Parathyroid adenoma (tissue), 2 donors: ENCODE results near the gene NOVA2.

Source experiments
- H2AFZ ChIP-seq: fragments of 300-600 bp; sonication (generic); one replicate; pipeline ENCODE4 v1.7.0; 2017; ENCODE audit warnings: antibody characterized with exemption, mild to moderate bottlenecking
- H3K27ac ChIP-seq: fragments of 300-600 bp; sonication (generic); one replicate; pipeline ENCODE4 v1.7.0; 2017
- H3K27me3 ChIP-seq: fragments of 300-600 bp; sonication (generic); one replicate; pipeline ENCODE4 v1.7.0; 2017; ENCODE audit warnings: low read length; ENCODE audit not compliant: control insufficient read depth, insufficient read depth
- H3K36me3 ChIP-seq: fragments of 300-600 bp; sonication (generic); one replicate; pipeline ENCODE4 v1.7.0; 2017; ENCODE audit warnings: low read length; ENCODE audit not compliant: control insufficient read depth, insufficient read depth
- H3K4me1 ChIP-seq: fragments of 300-600 bp; sonication (generic); one replicate; pipeline ENCODE4 v1.7.0; 2017; ENCODE audit warnings: control low read depth
- H3K4me2 ChIP-seq: fragments of 300-600 bp; sonication (generic); one replicate; pipeline ENCODE4 v1.7.0; 2017; ENCODE audit warnings: low read length
- H3K4me3 ChIP-seq: fragments of 300-600 bp; sonication (generic); one replicate; pipeline ENCODE4 v1.7.0; 2017; ENCODE audit warnings: low read depth, low read length
- H3K79me2 ChIP-seq: fragments of 300-600 bp; sonication (generic); one replicate; pipeline ENCODE4 v1.7.0; 2017; ENCODE audit warnings: control low read depth
- H3K9ac ChIP-seq: fragments of 300-600 bp; sonication (generic); one replicate; pipeline ENCODE4 v1.7.0; 2017; ENCODE audit warnings: mild to moderate bottlenecking
- H3K9me3 ChIP-seq: fragments of 300-600 bp; sonication (generic); one replicate; pipeline ENCODE4 v1.7.0; 2017; ENCODE audit warnings: low read length; ENCODE audit not compliant: control insufficient read depth
- TF ChIP-seq, protein P1 (sequence below): fragments of 300-600 bp; sonication (generic); IDR thresholded peaks from one replicate; pipeline ENCODE4 v1.7.0; 2017; ENCODE audit warnings: antibody characterized with exemption, mild to moderate bottlenecking
- donor health status: primary hyperparathyroidism.

NOVA2 gene

DNA sequence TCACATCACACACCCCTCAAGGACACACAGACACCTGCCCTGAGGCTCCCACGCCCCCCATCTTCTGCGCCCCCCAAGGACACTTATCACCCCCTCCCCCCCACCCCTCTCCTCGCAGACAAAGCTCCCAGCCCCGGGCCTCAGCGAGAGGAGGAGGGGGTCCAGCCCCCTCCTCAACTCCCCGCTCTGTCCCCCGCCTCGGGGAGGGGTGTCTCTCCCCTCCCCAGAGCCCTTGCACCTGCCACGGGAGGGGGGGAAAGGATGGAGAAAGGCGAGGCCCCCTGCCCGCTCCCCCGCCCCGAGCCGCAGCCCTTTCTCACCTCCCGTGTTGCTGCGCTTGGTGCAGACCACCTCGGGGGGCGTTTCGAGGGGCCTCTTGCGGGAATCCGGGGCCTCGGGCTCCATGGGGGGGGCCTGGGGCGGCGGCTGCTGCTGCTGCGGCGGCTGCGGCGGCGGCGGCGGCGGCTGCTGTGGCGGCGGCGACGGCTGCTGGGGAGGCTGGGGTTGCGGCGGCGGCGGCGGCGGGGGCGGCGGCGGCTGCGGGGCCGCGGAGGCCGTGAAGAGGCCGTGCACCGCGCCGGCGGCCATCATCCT lies 621 bp downstream of the NOVA2 start:
- no peak overlapping the region for H3K9ac ChIP-seq
- H3K4me1 ChIP-seq = peaks cover 5% of the 10 kb centered on the region
- H3K36me3 ChIP-seq = no peaks in the 10 kb centered on the region
- TF ChIP-seq, protein P1, sequence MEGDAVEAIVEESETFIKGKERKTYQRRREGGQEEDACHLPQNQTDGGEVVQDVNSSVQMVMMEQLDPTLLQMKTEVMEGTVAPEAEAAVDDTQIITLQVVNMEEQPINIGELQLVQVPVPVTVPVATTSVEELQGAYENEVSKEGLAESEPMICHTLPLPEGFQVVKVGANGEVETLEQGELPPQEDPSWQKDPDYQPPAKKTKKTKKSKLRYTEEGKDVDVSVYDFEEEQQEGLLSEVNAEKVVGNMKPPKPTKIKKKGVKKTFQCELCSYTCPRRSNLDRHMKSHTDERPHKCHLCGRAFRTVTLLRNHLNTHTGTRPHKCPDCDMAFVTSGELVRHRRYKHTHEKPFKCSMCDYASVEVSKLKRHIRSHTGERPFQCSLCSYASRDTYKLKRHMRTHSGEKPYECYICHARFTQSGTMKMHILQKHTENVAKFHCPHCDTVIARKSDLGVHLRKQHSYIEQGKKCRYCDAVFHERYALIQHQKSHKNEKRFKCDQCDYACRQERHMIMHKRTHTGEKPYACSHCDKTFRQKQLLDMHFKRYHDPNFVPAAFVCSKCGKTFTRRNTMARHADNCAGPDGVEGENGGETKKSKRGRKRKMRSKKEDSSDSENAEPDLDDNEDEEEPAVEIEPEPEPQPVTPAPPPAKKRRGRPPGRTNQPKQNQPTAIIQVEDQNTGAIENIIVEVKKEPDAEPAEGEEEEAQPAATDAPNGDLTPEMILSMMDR = no peak
- H2AFZ ChIP-seq = peak overlapping the region; percentile 87
- H3K79me2 ChIP-seq = no peaks in the 10 kb centered on the region
- H3K4me3 ChIP-seq = no peak overlapping the region
- H3K9me3 ChIP-seq = no peaks in the 10 kb centered on the region
- no peaks in the 10 kb centered on the region for H3K27me3 ChIP-seq
- no peak overlapping the region for H3K27ac ChIP-seq
- no peak overlapping the region for H3K4me2 ChIP-seq

DNA sequence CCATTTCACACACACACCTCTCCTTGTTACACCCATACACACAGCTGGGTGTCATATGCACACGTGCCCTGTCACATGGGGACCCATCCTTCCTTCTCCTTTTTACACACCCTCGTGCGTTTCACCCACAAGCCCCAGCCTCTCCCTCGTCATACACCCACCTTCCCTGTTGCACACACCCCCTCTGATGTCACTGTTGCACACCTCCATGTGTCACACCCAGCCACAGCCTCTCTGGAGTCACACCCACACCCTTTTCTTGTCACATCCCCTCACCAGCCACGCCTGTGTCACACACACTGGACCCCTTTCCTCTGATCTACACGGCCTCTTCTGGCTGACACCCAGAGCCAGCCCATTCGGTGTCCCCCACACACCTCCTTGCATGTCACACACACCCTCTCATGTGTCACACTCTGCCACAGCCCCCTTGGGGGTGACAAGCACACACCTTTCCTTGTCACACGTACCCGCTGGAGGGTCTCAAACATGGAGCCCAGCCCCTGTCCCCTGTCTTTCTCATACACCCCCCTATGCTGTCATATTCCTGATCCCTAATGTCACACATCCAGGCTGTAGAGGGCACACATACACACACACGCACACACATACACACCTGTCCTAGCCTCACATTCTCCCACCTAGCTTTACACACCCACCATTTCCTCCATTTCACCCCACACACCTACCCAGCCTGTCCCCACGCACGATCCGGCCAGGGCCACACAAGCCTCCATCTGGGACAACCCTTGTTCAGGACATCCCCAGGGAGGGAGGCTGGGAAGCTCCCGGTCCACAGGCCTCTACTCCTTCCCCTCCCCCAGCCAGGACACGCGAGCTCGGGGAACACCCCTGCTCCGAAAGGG lies 1.4 kb downstream of the NOVA2 start:
- Histone ChIP-seq H3K79me2 (no peaks in the 10 kb centered on the region), H3K9ac (no peak overlapping the region), H3K27ac (peak overlapping the region; percentile 34), H3K4me2 (no peak overlapping the region), H3K4me3 (no peak overlapping the region), H2AFZ (peak overlapping the region; percentile 74), H3K4me1 (peaks cover 5% of the 10 kb centered on the region), H3K36me3 (no peaks in the 10 kb centered on the region), H3K9me3 (no peaks in the 10 kb centered on the region), H3K27me3 (no peaks in the 10 kb centered on the region)
- TF ChIP-seq, protein P1 = no peak

DNA sequence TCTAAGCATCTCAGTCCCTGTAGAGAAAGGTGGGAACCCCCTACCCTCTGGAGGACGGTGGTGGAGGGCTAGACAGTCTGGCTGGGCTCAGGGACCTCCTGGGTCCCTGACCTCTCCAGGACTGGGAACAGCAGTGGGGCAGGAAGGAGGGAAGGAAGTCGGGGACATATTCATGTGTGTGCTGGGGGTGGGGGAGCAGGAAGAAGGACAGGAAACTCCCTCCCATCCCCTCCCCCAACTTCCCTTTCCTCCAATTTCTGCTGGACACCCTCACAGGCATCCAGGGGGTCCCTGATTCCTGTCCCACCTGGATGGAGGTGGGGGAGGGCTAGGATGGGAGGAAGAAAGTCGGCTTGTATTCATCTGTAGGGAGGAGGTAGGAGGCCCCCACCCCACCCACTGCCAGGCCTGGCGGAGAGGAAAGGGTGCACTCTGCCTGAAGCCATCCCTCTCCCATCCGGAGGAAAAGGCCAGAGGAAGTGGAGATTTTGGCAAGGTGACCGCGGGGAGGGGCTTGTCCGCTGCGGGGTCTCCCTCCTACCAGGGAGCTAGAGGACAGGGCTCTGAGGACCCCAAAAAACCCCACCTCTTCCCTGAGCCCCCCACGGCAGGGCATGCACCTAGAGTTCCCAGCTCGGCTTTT lies 2.3 kb downstream of the NOVA2 start:
- Histone ChIP-seq H3K4me1 (peaks cover 5% of the 10 kb centered on the region), H3K9me3 (no peaks in the 10 kb centered on the region), H3K27me3 (no peaks in the 10 kb centered on the region), H2AFZ (no peak overlapping the region), H3K4me3 (no peak overlapping the region), H3K4me2 (no peak overlapping the region), H3K9ac (no peak overlapping the region), H3K36me3 (no peaks in the 10 kb centered on the region), H3K79me2 (no peaks in the 10 kb centered on the region), H3K27ac (peak overlapping the region; percentile 51)
- TF ChIP-seq, protein P1 = no peak

DNA sequence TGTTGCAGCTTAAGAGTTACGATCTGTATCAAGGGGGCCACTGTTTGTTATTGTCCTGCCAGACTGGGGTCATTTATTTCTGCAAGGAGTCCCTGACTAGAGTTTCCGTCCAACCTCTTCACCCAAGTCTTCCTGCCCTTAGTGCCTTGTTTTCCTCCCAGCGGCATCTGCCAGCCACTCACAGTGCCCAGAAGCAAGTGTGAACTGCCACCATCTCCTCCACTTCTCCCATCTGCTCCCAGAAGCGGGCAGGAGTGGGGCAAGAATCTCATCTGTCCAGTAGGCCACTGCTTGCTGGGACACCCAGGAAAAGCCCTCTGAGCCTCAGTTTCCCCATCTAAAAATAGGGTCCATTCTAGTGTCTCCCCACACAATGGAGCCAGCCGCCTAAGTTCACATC lies 4.0 kb downstream of the NOVA2 start:
- Histone ChIP-seq H3K36me3 (no peaks in the 10 kb centered on the region), H3K4me1 (peaks cover 5% of the 10 kb centered on the region), H3K4me2 (no peak overlapping the region), H3K27ac (no peak overlapping the region), H3K27me3 (no peaks in the 10 kb centered on the region), H3K9me3 (no peaks in the 10 kb centered on the region), H2AFZ (no peak overlapping the region), H3K79me2 (no peaks in the 10 kb centered on the region), H3K4me3 (no peak overlapping the region), H3K9ac (no peak overlapping the region)
- TF ChIP-seq, protein P1 = no peak
